HepG2 (cell line): Measurements from ENCODE around the gene GPR139. TPM values are rescaled to one million over a fixed set of nuclear protein-coding genes. Genes with fewer than 3 reads are reported as not detected.

Experiments
- polyA plus RNA-seq, 8 experiments: library from polyadenylated mRNA; depleted of rRNA in 3 of 8; stranded (reverse) in 7 of 8; unstranded in 1 of 8; fragments of >200 nt; fragmentation: Illumina TruSeq in 4 of 8; extraction: Trizol in 4 of 8; gene quantifications; 2 replicates each; pipeline versions ENCODE4 v1.2.1 to v1.2.3, GENCODE V29; 2011 to 2016; ENCODE audit warnings: low read depth in 4 of 8, missing spikeins in 1 of 8, mixed read lengths in 1 of 8; ENCODE audit not compliant: insufficient read depth in 1 of 8
- total RNA-seq, 5 experiments: library from RNA; depleted of rRNA; stranded (reverse); fragments of >200 nt; fragmentation: Illumina TruSeq; extraction: Trizol; gene quantifications; 2 replicates each; pipeline ENCODE4 v1.2.3, GENCODE V29; 2016; ENCODE audit warnings: low read depth in 1 of 5

GPR139 gene
- total and polyA plus RNA-seq, 2 of the 13 experiments (the other 11 are each of a cell fraction or from before 2014, with no cell fraction given) = not detected

Other genes with a start within 250 kb of the GPR139 start
- 0.24 and 0.53 TPM in 2 replicates for gene GPRC5B, start 189.0 kb downstream of the GPR139 start, total RNA-seq (2016; rRNA removed; fragmentation: Illumina TruSeq; extraction: Trizol)
- gene GPRC5B, start 189.0 kb downstream of the GPR139 start, polyA plus RNA-seq (2011; rRNA removed) = 0.46 and 0.52 TPM in 2 replicates